Endothelial cell of umbilical vein (primary cell): ENCODE results near the gene CNBD2. TPM values are rescaled to one million over a fixed set of nuclear protein-coding genes. Genes with fewer than 3 reads are reported as not detected.

ENCODE experiments used
- BruUV-seq: library from RNA; stranded (reverse); fragments of 400-500 nt; replicated peaks from 2 replicates; lab custom pipeline; 2021; lab: Mats Ljungman, UMichigan
- CTCF ChIA-PET: fragments of 300-600, 350-600 bp; sonication (Branson Sonifier 250); formaldehyde crosslinking; loops from one replicate; lab custom pipeline; 2021; ENCODE audit warnings: antibody characterized with exemption, inconsistent platforms; lab: Charles Lee
- POLR2A ChIA-PET: fragments of 300-600, 350-600 bp; sonication (Branson Sonifier 250); formaldehyde crosslinking; loops from one replicate; lab custom pipeline; 2021; ENCODE audit warnings: antibody characterized with exemption, inconsistent platforms; lab: Charles Lee
- DNase-seq: peaks from one replicate; pipeline ENCODE4 v3.0.0-alpha.2; 2011; ENCODE audit warnings: low read depth, low spot score
- FAIRE-seq: peaks from 2 replicates; lab custom pipeline; 2011; peaks lifted over from hg19 to GRCh38; lab: Jason Lieb, UNC
- H2AFZ ChIP-seq: 2 replicates; pipeline ENCODE4 v1.6.0; 2012; ENCODE audit warnings: low read depth, low read length, control low read depth, inconsistent platforms
- H3K27ac ChIP-seq: 2 replicates; pipeline ENCODE4 v1.5.1; 2011; ENCODE audit warnings: low read depth, mild to moderate bottlenecking, control low read depth, low read length, moderate library complexity; ENCODE audit not compliant: insufficient read depth
- H3K27me3 ChIP-seq, 2 experiments: 2 replicates each; pipeline versions ENCODE4 v1.6.0 to v1.6.1; 2011; ENCODE audit warnings: low read length in 2 of 2, mixed read lengths in 1 of 2; ENCODE audit not compliant: control insufficient read depth in 2 of 2, insufficient read depth in 2 of 2
- H3K36me3 ChIP-seq, 2 experiments: 2 replicates in 1 of 2; 3 replicates in 1 of 2; pipeline ENCODE4 v1.5.1; 2011; ENCODE audit warnings: low read length in 2 of 2, mild to moderate bottlenecking in 1 of 2, moderate library complexity in 1 of 2; ENCODE audit not compliant: control insufficient read depth in 2 of 2, insufficient read depth in 2 of 2; ENCODE audit errors: extremely low read depth in 1 of 2
- H3K4me1 ChIP-seq: 3 replicates; pipeline ENCODE4 v1.5.1; 2011; ENCODE audit warnings: mild to moderate bottlenecking, low read length; ENCODE audit not compliant: control insufficient read depth, insufficient read depth; ENCODE audit errors: extremely low read depth
- H3K4me2 ChIP-seq: 2 replicates; pipeline ENCODE4 v1.6.1; 2011; ENCODE audit warnings: low read length, control low read depth, mixed read lengths; ENCODE audit not compliant: insufficient read depth
- H3K4me3 ChIP-seq, 3 experiments: fragments of 200-600 bp in 1 of 3; sonication (generic), shearing (Covaris generic) in 1 of 3; replicated peaks in 1 of 3; 2 replicates each; pipeline ENCODE4 v1.5.1; 2011 to 2016; ENCODE audit warnings: control low read depth in 3 of 3, low read length in 3 of 3, mild to moderate bottlenecking in 2 of 3, inconsistent platforms in 1 of 3, low read depth in 1 of 3, moderate library complexity in 1 of 3; ENCODE audit not compliant: insufficient read depth in 1 of 3
- H3K79me2 ChIP-seq: 2 replicates; pipeline ENCODE4 v1.6.0; 2012; ENCODE audit warnings: low read length, inconsistent platforms; ENCODE audit not compliant: control insufficient read depth, insufficient read depth
- H3K9ac ChIP-seq: replicated peaks from 2 replicates; pipeline ENCODE3; 2011; ENCODE audit warnings: low read length, control low read depth; ENCODE audit not compliant: insufficient read depth; ENCODE audit errors: extremely low read depth
- H3K9me1 ChIP-seq: replicated peaks from 3 replicates; pipeline ENCODE4 v1.6.0; 2011; ENCODE audit warnings: mild to moderate bottlenecking, low read length; ENCODE audit not compliant: control insufficient read depth, insufficient read depth; ENCODE audit errors: extremely low read depth
- H3K9me3 ChIP-seq: replicated peaks from 2 replicates; pipeline ENCODE4 v1.5.1; 2012; ENCODE audit warnings: low read length, inconsistent platforms; ENCODE audit not compliant: control insufficient read depth, insufficient read depth
- H4K20me1 ChIP-seq: replicated peaks from 2 replicates; pipeline ENCODE3; 2011; ENCODE audit warnings: mild to moderate bottlenecking, low read length; ENCODE audit not compliant: control insufficient read depth, insufficient read depth; ENCODE audit errors: extremely low read depth
- CTCF ChIP-seq, 2 donors: IDR thresholded peaks; 1 replicate in 1 of 2; 2 replicates in 1 of 2; pipeline ENCODE4 v1.5.1; 2011; ENCODE audit warnings: low read length in 2 of 2, mild to moderate bottlenecking in 2 of 2, moderate library complexity in 2 of 2, control low read depth in 1 of 2, inconsistent platforms in 1 of 2, low read depth in 1 of 2; ENCODE audit not compliant: insufficient read depth in 1 of 2; ENCODE audit errors: extremely low read depth in 1 of 2
- EZH2 ChIP-seq: IDR thresholded peaks from 2 replicates; pipeline ENCODE4 v1.6.1; 2012; ENCODE audit warnings: borderline replicate concordance, low read depth, mild to moderate bottlenecking, moderate library complexity, low read length, inconsistent platforms; ENCODE audit not compliant: severe bottlenecking
- FOS ChIP-seq: IDR thresholded peaks from 2 replicates; pipeline ENCODE4 v1.6.1; 2011; ENCODE audit warnings: mild to moderate bottlenecking, low read length, moderate library complexity, borderline replicate concordance; ENCODE audit not compliant: insufficient read depth
- GATA2 ChIP-seq: IDR thresholded peaks from 2 replicates; pipeline ENCODE4 v1.7.0; 2011; ENCODE audit warnings: low read depth, mild to moderate bottlenecking, moderate library complexity, mixed read lengths, low read length; ENCODE audit not compliant: insufficient read length, insufficient read depth
- JUN ChIP-seq: IDR thresholded peaks from 2 replicates; pipeline ENCODE4 v1.6.1; 2011; ENCODE audit warnings: borderline replicate concordance, low read depth; ENCODE audit not compliant: insufficient read length, insufficient read depth
- MAX ChIP-seq: IDR thresholded peaks from 2 replicates; pipeline ENCODE4 v1.6.1; 2011; ENCODE audit not compliant: insufficient read depth, insufficient read length
- MYC ChIP-seq: IDR thresholded peaks from one replicate; pipeline ENCODE4 v1.6.1; 2011; ENCODE audit warnings: mild to moderate bottlenecking, low read depth, low read length
- POLR2A ChIP-seq: IDR thresholded peaks from 2 replicates; pipeline ENCODE4 v1.6.1; 2012; ENCODE audit warnings: low read depth, mild to moderate bottlenecking, control low read depth, low read length
- POLR2AphosphoS5 ChIP-seq: IDR thresholded peaks from 2 replicates; pipeline ENCODE4 v1.6.1; 2012; ENCODE audit warnings: low read depth, mild to moderate bottlenecking, control low read depth, low read length, moderate library complexity; ENCODE audit not compliant: insufficient read depth
- dilution Hi-C: fragments of 300-500 bp; cut with MboI; formaldehyde crosslinking; loops from one replicate; pipeline ENCODE4 v1.15.0; 2019; ENCODE audit warnings: low sequenced_read_pairs; ENCODE audit not compliant: extremely low pct_ligation_motif_present
- intact Hi-C: fragments of 100-400 bp; cut with micrococcal nuclease; formaldehyde crosslinking; loops from one replicate; pipeline ENCODE4 v1.10.0; 2022
- polyA plus RNA-seq, 4 experiments: library from polyadenylated mRNA; depleted of rRNA in 3 of 4; stranded (reverse) in 3 of 4; unstranded in 1 of 4; fragments of >200 nt; gene quantifications; 2 replicates each; pipeline versions ENCODE4 v1.2.1 to v1.2.3, GENCODE V29; 2011 to 2012; ENCODE audit warnings: missing spikeins in 1 of 4
- total RNA-seq: library from RNA; stranded (reverse); gene quantifications from 2 replicates; pipeline ENCODE4 v1.2.3, GENCODE V29; 2021

The CNBD2 gene
- total and polyA plus RNA-seq, 2 donors (not counting 3 experiments of a cell fraction or from before 2014, with no cell fraction given), result 4.9 to 7.5 TPM

- no peaks in the 10 kb centered on the region for H3K4me1 ChIP-seq
- no peaks in the 10 kb centered on the region for H3K9me1 ChIP-seq
- intact Hi-C loops (no loop called here), dilution Hi-C loops (no loop called here)
- ChIA-PET CTCF (interaction anchor here (15.4 kb wide), 1 partner anchor 147 kb away, joined by 1267 read pairs; no protein-coding TSS in a partner anchor), POLR2A (no interaction called here)
- peaks cover 8 to 10% of the 10 kb centered on the region in 2 experiments for H3K27me3 ChIP-seq
- BruUV-seq, result no TSS peak
- H4K20me1 ChIP-seq, result no peaks in the 10 kb centered on the region
- no peaks in the 10 kb centered on the region for H3K9me3 ChIP-seq
- FAIRE-seq (no peak), DNase-seq (no peak)
- H3K4me3 ChIP-seq, result no peak overlapping the region
- H3K9ac ChIP-seq, result no peak overlapping the region
- TF ChIP-seq EZH2 (no peak), FOS (no peak), JUN (no peak), CTCF (IDR thresholded peaks at IDR 0.05; ENCODE audit: extremely low read depth in 1 of 2, insufficient read depth in 1 of 2, low read depth in 1 of 2, low read length in 2 of 2) (no peak), MAX (no peak), GATA2 (no peak), POLR2AphosphoS5 (no peak), POLR2A (no peak), MYC (no peak)
- H3K4me2 ChIP-seq, result no peak overlapping the region
- no peaks in the 10 kb centered on the region for H3K36me3 ChIP-seq
- no peaks in the 10 kb centered on the region for H3K79me2 ChIP-seq
- H3K27ac ChIP-seq, result no peak overlapping the region
- no peak overlapping the region for H2AFZ ChIP-seq
Observed at GRCh38 chr20:35988910-35989463, 20.6 kb downstream of the CNBD2 start.
